ENCODE measurements around the gene VEGFB.
"Not testable (repeated sequence)": the region's sequence is repeated elsewhere in the genome, so short reads cannot be mapped to it uniquely, and the experiment has no call there.

Gene VEGFB

GRCh38 chr11:64232182-64232966, 2.0 kb upstream of the VEGFB start:
- DNase-seq (ENCODE audit: low spot score), result no peak

- DNase-seq (ENCODE audit: low spot score), result no peak
Measured at GRCh38 chr11:64232967-64233315, 1.4 kb upstream of the VEGFB start.

DNA sequence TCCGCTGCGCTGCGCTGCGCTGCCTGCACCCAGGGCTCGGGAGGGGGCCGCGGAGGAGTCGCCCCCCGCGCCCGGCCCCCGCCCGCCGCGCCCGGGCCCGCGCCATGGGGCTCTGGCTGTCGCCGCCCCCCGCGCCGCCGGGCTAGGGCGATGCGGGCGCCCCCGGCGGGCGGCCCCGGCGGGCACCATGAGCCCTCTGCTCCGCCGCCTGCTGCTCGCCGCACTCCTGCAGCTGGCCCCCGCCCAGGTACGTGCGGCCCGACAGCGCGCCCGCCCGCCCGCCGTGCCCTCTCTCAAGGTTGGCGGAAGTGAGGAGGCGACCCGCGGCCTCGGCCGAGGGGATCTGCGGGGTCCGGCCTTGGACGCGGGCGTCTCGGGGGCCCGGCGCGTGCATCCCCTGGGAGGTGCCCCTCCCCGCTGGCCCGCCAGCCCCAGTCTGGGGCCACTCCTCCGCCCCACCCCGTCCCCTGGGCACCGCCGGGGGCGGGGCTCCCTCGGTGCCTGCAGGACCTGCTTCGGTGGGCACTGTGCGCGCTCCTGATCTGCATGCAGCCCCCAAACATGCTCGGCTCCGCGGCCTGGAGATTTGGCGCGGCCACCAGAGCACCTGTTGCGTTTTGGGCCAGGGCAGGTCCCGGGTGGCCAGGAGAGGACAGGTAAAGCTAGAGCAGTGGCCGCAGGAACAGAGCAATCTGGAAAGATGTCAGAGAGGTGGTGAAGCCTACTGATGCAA, 429 bp downstream of the VEGFB start:
- peak; percentile 39 for DNase-seq (ENCODE audit: low spot score)

DNA sequence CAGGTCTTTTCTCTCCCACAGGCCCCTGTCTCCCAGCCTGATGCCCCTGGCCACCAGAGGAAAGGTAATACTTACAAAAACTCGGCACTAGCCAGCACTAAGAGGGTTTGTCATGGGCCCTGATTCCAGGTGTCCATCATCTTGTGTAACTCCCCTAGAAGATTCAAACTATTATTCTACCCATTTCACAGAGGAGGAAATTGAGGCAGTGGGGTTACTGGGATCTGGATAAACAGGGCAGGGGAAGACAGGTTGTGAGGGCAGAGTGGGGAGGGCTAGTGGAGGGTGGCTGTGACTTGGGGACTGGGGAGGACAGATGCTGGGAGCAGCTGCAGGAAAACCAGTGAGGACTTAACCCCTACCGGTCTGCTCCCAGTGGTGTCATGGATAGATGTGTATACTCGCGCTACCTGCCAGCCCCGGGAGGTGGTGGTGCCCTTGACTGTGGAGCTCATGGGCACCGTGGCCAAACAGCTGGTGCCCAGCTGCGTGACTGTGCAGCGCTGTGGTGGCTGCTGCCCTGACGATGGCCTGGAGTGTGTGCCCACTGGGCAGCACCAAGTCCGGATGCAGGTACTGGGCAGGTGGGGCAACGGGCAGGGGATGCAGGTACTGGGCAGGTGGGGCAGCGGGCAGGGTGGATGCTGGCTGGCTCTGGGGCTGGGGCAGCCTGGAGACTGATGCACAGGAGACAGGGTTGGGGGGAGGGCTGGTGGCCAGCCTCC, 1.2 kb downstream of the VEGFB start:
- DNase-seq (ENCODE audit: low spot score), result no peak

DNA sequence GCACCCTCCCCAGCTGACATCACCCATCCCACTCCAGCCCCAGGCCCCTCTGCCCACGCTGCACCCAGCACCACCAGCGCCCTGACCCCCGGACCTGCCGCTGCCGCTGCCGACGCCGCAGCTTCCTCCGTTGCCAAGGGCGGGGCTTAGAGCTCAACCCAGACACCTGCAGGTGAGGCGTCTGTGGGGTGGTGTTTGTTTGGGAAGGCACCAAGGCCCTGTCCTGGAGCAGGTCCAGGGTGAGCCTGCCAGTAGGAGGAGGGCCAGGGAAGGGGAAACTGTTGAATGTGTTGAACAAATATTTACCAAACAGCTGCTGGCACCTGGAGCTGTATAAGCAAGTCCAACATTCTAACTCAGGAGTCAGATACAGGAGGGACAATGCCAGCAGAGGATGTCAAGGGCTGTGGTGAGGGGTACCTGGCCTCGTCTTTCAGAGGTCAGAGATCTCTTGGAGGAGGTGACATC, 3.1 kb downstream of the VEGFB start:
- no peak for DNase-seq (ENCODE audit: low spot score)

DNA sequence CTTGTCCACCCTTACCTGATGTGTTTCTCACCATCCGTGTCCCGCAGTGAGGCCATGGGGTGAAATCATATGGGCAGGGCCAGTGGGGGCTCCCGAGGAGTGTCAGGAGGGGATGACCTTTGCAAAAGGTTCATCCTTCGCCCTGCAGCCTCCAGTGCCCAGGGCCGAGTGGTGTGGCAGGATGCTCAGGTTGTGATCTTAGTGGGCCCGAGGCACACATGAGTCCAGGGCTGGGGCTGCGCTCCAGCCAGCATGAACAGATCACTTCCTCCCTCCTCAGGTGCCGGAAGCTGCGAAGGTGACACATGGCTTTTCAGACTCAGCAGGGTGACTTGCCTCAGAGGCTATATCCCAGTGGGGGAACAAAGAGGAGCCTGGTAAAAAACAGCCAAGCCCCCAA, 3.7 kb downstream of the VEGFB start:
- no peak for DNase-seq (ENCODE audit: low spot score)

GRCh38 chr11:64238999-64239398, 4.6 kb downstream of the VEGFB start:
- no peak for DNase-seq (ENCODE audit: low spot score)

DNA sequence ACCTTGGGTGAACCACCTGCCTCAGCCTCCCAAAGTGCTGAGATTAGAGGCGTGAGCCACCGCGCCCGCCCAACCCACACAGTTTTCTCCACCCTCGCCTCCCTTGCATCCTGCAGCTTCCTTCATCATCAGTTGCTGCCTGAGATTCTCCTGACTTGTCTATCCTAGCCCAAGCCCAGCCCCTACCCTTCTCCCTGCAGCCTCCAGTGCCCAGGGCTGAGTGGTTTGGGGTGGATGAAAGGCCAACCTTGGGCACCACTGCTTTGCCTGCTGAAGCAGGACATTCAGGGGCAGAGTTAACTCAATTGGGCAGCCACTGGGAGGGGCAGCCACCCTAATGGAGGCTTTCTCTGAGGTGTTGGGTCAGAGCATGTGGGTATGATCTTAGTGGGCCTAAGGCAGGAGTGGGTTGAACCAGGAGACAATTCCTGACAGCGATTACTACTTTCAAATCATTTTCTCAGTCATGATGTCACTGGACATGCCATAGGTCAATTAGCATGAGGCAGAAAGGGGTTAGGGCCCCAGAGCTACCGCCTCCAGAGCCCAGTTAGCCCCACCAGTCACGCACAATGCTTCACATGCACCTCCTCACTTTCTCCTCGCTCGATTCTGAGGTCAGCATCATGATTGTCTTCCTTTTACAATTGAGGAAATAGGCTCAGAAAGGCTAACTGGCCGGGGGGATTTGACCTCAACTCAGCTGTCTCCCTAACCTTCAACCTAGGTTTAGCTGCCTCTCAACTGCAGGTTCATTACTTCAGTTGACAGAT, 5.5 kb downstream of the VEGFB start:
- DNase-seq (ENCODE audit: low spot score), result no peak

DNA sequence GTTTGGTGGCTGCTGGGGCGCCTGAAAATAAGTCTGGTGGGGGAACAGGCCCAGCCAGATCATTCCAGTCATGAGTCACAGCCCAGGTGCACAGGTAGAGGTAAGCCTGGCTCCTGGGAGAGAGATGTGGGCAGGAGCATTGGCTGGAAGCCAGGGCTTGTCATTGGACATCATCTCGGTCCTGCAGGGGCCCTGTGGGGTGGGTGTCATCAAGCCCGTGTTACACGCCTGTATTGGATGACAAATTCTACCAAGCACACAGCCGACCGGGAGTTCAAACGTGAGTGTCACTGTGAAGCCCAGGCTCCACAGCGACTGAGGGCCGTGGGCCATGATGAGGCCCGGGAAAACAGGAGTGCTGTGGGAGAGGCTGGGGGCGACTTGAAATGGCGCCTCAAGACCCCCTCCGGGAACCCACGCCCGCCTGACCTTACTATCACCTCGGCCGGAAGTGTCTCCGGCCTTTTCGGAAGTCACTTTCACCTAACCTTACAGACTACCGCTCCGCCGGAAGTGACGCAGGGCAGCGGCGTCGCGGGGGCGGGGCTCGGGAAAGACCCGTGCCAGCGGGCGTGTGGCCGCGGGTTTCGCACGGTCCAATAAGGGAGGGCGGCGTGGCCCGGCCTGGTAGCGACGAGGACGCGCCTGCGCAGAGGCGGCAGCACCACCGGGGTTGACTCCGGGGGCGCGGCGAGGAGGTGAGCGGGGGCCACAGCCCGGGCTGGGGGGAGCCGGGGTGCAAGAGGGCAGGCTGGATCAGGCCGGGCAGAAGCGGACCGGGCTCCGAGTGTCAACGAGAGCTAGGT, 6.3 kb downstream of the VEGFB start, which contains the start of gene FKBP2:
Gene FKBP2, plus strand, starts transcription at position 661 of the 806 bp plus-strand sequence. CDS start 1,293 bp downstream, outside the sequence.
- DNase-seq (ENCODE audit: low spot score), result peak; percentile 98

DNA sequence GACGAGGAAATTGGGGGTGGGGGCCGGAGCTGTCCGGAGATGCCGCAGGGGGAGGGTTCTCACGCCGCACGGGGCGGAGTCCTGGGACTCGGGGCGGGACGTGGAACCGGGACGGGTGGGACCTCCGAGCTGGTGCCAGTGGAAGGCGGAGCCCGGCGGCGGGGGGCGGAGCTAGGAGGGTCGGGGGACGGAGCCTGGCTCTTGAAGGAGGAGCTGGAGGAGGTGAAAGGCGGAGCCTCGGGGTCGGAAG, 6.8 kb downstream of the VEGFB start:
- peak; percentile 100 for DNase-seq (ENCODE audit: low spot score)

DNA sequence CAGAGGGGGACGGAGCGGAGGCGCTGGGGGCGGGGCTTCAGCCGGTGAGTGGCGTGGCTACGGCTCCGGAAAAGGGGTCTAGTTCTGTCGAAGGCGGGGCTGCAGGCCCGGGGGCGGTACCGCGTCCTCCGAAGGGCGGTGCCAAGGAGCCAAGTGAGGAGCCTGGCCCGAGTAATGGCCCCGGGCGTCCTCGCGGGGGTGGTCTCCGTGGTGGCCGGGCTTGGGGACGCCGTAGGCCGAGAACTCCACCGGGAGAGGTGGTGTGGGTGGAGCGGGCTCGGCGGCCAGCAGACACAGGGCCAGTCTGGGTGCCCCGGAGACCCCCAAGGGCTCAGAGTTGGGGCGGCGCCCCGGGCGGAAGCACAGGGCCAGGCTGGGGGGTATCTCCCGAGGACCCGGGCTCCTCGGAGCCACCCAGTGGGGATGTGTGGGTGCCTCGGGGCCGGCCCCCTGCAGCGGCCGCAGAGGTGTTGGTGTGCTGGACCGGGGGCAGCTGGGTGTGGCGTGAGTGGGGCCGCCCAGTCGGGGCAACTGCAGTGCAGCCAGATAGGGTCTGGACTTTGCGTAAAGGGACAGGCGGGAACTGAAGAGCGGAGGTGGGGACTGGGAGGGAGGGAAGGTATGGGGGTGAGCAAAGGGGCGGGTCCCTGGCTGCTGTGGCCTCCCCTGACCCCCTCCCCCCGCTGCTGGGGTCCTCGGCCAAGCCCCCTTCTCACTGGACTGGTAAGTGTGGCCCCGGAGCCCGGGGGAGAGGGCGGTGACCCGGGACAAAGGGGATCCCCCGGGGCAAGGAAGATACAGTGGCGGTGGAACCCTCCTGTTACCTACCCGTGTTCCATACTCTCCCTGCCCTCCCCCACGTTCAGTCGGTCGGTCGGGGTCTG, 7.3 kb downstream of the VEGFB start:
- no peak for DNase-seq (ENCODE audit: low spot score)

GRCh38 chr11:64243236-64243854, 9.0 kb downstream of the VEGFB start:
- no peak for DNase-seq (ENCODE audit: low spot score)

GRCh38 chr11:64244107-64244506, 9.7 kb downstream of the VEGFB start:
- no peak for DNase-seq (ENCODE audit: low spot score)

GRCh38 chr11:64244966-64245365, 10.6 kb downstream of the VEGFB start:
- no peak for DNase-seq (ENCODE audit: low spot score)

GRCh38 chr11:64245401-64245796, 11.0 kb downstream of the VEGFB start:
- peak; percentile 43 for DNase-seq (ENCODE audit: low spot score)

GRCh38 chr11:64245797-64246620, 11.6 kb downstream of the VEGFB start:
- peak; percentile 74 for DNase-seq (ENCODE audit: low spot score)

- DNase-seq (ENCODE audit: low spot score), result not testable (repeated sequence)
Measured at GRCh38 chr11:64246621-64246870, 12.2 kb downstream of the VEGFB start.

GRCh38 chr11:64246871-64247728, 12.7 kb downstream of the VEGFB start, which contains the start of gene PPP1R14B:
Gene PPP1R14B, minus strand, starts transcription at chr11:64246943. Its CDS starts 270 bp downstream, at chr11:64246673.
- peak; percentile 76 for DNase-seq (ENCODE audit: low spot score)
